GM08714 (cell line): ENCODE measurements around the gene ERVFRD-1.

Source experiments
- H3K4me3 ChIP-seq: fragments of 200-500 bp; sonication (Bioruptor generic); 2 replicates; pipeline ENCODE4 v1.5.1; 2014; ENCODE audit warnings: mild to moderate bottlenecking, low read length, inconsistent platforms
- ZNF274 ChIP-seq: IDR thresholded peaks from 2 replicates; pipeline ENCODE4 v1.6.1; 2012; ENCODE audit warnings: mild to moderate bottlenecking, low read depth, low read length

ERVFRD-1 gene

GRCh38 chr6:11055127-11055627, 56.3 kb downstream of the ERVFRD-1 start:
- no peak for TF ChIP-seq ZNF274

GRCh38 chr6:11054722-11055121, 56.8 kb downstream of the ERVFRD-1 start:
- no peak overlapping the region for H3K4me3 ChIP-seq

More at GRCh38 chr6:11055127-11055627, 56.3 kb downstream of the ERVFRD-1 start:
- no peak overlapping the region for H3K4me3 ChIP-seq

GRCh38 chr6:11053307-11053706, 58.2 kb downstream of the ERVFRD-1 start:
- H3K4me3 ChIP-seq, result no peak overlapping the region
- TF ChIP-seq ZNF274, result no peak

More at GRCh38 chr6:11054722-11055121, 56.8 kb downstream of the ERVFRD-1 start:
- TF ChIP-seq ZNF274, result no peak
